HTERT RPE-1 (cell line): ENCODE data around the gene C17orf67.

Experiments used
- in situ Hi-C: fragments of 300-500 bp; cut with MboI; formaldehyde crosslinking; loops from 4 replicates; pipeline ENCODE4 v1.14.3; 2020; ENCODE audit warnings: low sequenced_read_pairs

C17orf67 gene, protein sequence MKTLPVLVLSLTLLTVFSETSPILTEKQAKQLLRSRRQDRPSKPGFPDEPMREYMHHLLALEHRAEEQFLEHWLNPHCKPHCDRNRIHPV

DNA sequence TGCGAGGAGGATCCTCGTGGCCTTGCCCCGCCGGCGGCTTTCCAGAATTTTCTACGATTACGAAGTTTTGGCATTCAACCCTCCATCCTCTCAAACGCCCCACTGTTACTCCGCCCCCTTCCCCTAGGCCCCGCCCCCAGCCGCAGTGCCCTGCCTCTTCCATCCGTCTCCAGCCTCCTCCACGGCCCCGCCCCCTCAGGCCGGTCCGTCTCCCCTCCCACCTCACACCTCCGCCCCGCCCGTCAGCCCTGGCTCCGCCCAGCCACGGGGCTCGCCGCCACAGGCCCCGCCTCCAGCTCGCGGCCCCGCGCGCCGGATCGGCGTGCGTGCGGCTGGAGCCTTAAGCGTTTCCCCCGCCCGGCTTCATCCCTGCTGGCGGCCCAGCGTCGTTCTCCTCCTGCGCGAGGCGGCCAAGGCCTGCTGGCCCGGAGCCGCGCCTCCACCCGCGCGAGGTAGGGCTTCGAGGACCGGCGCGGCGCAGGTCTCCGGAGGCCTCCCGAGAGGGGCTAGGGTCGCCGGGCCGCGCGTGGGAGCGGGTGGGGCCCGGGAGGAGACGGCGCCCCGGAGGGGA, at the start of gene C17orf67, which contains the start of gene DGKE:
TSS of gene C17orf67 (minus strand) at position 112 of the 571 bp plus-strand sequence. CDS start 18,110 bp downstream, outside the sequence.
TSS of gene DGKE (plus strand) at position 343 of the 571 bp plus-strand sequence. CDS start 645 bp downstream, outside the sequence.
- in situ Hi-C loops = no loop called here

DNA sequence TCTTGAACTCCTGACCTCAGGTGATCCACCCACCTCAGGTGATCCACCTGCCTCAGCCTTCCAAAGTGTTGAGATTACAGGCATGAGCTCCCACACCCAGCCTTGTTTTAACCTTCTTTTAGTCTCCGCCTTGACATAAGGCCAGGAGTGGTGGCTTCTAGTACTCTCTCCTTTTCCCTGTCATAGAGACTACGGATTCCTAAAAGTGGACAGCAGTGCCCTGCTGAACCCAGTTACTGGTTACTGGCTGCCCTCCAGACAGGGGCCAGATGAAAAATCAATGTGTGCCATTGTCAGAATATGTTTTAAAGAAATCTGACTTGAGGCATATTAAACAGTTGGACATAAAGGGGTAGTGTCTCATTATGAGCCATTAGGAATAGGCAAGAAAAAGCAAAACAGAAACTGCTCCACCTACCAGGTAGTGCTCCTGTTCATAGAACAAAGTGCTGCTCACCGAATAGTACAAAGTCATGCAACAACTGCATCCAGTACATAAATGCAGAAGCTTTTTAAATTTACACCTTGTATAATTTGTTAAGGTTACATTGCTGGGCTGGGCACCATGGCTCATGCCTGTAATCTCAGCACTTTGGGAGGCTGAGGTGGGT, 48.1 kb upstream of the C17orf67 start:
- in situ Hi-C loops = no loop called here

DNA sequence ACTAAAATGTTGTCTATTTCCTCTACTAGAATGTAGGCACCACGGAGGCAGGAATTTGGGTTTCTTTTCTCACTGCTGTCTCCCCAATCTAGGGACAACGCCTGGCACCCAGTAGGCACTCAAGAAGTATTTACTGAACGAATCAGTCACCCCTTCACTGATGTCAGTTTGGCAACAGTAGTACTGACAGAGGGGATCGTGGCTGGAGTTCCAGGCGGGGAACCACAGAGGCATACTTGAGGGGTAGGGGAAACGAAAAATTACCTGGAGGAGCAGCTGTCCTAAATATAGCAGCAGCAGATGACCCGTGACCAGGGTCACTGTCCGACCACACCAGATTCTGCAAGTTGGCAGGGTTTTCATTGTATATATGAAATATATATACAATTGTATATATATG, 46.9 kb upstream of the C17orf67 start:
- in situ Hi-C loops = no loop called here

DNA sequence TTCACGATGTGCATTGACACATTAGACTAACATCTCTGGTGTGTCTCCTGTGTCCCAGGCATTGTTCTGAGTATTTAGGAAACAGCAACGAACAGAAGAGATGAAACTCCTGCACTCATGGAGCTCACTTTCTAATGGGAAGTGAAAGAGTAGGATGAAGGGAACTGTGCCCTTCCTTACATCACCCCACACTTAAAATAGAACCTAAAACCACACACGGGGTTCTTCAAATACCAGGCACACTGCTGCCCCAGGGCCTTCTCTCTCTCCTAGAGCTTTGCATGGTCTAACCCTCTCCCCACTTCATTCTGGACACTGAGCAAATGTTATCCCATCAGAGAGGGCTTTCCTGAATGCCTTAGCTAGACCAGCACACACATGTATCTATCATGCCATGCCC, 46.4 kb upstream of the C17orf67 start:
- in situ Hi-C loops = no loop called here

DNA sequence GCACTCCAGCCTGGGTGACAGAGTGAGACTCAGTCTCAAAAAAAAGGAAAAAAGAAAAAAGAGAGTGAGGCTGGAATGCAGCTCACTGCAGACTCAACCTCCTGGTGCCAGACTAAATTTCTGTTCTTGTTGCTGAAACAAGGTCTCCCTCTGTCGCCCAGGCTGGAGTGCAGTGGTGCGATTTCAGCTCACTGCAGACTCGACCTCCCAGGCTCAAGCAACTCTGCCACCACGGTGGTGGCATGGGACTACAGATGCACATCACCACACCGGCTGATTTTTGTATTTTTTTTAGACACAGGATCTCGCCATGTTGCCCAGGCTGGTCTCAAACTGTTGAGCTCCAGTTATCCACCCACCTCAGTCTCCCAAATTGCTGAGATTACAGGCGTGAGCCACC, 45.6 kb upstream of the C17orf67 start:
- in situ Hi-C loops = no loop called here

DNA sequence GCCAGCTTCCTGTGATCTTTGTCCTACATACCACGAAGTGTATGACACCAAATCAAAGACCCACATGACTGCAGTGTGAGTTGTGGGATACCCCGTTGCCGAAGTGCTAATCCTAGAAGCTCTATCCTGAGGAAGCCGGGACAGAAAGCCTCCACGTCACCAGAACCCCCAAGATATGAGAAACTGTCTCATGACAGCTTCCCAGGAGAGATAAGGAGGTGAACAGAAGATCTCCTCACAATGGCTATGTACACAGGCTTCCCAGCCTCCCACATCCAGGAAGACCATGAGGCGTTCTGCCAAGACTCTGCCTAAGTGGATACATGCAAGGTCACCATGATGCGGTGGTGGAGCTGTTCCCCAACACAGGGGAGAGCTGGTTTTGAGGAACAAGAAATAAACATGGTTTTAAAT, 43.1 kb upstream of the C17orf67 start:
- in situ Hi-C loops = no loop called here

DNA sequence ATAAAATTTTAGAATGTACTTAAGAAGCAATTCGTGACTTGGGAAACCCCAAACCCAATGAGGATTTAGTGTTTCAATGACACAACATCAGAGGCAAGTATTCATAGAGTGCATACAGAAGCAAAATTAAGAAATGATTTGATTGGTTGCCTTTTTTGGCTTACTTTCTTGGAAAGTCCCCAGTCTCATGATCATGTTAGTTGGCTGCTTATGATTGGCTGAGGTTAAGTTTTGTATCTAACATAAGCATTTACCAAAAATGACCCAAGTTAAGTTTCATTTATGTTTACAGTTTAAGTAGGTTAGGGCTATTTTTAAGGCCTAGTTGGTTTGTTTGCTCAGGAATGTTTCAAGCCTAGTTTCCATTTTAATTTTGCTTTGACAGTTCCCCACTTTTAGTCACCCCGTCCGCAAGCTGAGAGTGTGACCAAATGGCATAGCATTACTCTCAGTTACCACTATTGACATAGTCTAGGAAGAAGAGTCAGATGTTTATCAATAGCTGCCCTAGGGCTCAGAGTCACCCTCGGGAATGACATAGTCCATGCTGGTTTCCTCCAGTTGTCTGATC, 36.4 kb upstream of the C17orf67 start:
- in situ Hi-C loops = no loop called here

DNA sequence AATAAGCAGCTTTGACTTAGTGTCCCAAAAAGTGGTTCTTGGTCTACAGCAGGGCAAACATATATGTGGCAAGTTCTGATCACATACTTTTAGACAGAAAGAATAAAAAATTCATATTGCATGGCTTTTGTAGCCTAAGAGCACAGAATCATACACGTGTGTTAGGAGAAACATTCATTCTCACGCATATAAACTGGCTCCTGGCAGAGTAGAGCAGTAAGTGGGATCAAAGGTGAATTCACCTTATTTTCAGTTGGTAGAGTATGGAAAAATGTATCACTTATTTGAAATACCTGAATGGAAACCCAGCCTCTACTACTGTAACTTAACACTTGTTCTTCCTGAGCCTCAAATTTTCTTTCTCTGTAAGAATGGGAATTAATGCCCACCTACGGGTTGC, 35.0 kb upstream of the C17orf67 start:
- in situ Hi-C loops = no loop called here

DNA sequence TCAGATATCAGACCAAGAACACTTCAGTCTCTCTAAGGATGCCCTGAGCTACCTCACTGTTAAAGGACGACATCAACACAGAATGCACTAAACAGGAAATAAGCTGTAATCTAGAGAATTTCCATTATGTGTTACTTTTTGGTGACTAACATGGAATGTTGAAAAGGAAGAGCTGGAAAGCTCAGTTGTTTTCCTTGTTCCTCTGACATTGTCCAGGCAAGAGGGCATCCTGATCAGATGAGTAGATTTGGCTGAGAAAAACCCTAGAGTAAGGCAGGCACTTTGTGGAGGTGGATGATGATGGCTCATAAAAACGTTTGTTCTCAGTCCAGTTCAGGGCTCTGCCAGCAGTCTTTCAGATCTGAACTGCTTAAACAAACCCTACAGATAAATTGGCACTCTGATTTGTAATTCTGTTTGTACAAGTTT, 34.2 kb upstream of the C17orf67 start:
- in situ Hi-C loops = no loop called here

DNA sequence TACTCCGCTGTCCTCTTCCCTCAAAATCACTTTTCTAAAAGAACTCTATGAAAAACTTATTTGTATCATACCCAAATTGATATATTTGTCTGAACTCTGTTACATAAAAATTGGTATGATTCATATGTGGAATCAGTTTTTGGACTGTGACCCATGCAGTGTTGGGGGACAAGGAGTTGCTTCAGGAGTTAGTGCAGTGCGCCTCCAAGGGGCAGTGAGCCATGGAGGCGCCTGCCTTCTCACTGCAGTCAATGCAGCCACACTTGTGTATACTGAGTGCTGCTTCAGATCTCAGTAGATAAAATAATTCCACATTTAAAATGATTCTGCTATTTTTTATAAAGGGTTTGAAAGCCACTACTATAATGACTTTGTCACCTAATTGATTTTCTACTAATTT, 32.8 kb upstream of the C17orf67 start:
- in situ Hi-C loops = no loop called here

DNA sequence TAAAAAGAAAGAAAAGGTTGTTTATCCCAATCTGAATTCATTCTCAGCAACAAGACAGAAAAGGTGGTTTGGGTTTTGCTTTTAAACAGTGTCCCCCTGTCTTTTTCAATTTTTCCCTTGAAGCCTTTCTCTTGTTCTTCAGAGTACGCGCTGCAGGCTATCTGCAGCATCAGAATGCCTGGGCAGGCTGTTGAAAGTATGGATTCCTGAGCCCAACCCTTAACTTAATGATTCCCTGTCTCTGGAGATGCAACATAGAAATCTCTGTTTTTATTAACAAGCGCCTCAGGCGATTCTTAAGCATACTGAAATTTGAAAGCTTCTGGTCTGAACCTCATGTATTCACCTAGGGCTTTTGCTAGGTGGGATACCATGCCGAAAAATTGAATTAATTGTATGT, 32.4 kb upstream of the C17orf67 start:
- in situ Hi-C loops = no loop called here

DNA sequence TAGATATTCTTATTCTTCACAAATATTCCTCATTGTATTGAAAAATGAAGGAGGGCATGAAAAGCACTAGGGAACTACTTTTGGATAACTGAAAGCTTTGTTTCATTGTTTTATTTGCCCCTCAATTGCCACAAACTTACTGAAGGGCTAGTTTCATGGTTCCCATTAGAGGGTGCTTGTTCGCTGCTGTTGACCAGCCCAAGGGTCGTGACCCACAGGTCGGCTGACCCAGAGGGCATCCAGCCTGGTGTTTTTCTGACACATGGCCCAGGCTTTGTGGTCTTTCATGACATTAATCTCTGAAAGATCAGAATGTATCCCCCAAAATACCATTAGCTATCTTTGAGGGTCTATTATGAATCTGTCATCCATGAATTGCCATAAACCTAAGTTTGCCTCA, 30.3 kb upstream of the C17orf67 start:
- in situ Hi-C loops = no loop called here

DNA sequence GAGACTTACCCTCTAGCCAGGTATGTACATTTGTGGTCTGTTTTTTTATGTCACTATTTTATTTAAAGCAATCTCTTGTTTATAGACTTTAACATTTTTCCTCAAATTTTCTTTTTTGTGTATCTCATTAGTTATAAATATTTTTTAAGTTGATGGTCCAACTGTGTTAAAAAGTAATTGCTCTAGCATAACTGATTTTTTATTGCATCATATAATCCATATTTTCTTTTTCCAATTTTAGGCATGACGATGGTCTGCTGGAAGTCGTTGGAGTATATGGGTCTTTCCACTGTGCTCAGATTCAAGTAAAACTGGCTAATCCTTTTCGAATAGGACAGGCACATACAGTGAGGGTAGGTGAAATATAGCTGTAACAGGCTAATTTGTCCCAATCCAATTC, 28.2 kb upstream of the C17orf67 start:
- in situ Hi-C loops = no loop called here

DNA sequence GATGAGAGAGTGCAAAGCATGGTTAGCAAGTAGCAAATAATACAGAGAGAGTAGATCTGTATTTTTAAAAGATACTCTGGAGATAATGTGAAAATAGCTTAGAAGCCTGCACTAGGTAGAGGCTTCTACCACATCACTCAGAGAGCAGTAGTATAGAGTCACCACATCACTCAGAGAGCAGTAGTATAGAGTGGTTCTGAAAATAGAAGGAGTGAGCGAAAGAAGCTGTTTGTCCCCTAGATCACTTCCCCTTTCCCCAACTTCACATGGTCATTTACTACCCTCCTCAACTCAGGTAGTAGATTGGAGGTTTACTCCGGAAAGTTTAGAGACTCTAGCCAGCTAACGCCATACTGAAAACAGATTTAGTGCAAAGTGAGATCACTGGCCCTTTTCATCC, 17.3 kb upstream of the C17orf67 start:
- in situ Hi-C loops = no loop called here

DNA sequence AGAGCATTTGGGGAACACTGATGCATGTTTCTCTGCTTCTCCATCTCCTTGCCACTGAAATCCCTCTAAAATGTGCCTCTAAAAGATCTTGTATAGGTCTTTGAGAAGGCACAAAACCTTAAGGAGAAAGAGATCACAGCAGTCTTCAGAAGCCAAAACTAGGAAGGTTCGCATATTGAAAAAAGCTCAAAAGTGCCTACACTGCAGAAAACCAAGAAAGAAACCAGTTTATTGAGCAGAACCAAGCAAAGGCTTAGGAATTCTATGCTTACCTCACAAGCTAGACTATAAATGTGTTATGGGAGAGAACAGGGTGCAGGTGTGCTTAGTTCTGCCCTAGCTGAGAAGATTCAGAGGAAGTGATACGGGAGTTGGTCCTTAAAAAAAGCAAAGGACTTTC, 16.9 kb upstream of the C17orf67 start:
- in situ Hi-C loops = no loop called here

DNA sequence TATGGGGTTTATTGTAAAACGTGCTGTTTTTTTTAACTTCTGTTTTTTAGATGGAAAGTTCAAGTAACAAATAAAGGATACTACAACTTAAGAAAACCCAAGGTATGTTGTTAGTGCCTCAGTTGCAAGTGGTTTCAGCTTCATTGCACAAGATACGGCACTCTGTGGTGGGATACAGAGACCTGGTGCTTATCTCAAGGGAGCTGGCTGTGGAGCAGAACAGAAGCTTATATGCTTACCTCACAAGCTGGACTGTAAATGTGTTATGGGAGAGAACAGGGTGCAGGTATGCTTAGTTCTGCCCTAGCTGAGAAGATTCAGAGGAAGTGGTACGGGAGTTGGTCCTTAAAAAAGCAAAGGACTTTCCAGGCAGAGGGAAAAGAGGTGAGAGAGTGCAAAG, 15.4 kb upstream of the C17orf67 start:
- in situ Hi-C loops = no loop called here

DNA sequence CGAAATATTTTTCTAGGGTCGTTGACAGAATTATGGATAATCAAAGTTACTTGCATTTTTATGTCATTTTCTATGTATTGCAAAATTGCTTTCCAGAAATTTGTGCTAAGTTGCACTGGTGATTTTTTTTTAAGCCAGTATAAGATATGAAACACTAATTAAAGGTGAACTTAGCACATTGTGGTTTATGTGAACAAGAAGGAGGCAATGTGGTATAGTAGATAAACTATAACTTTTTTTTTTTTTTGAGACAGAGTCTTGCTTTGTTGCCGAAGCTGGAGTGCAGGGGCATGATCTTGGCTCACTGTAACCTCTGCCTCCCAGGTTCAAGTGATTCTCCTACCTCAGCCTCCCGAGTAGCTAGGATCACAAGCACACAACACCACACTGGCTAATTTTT, 13.4 kb upstream of the C17orf67 start:
- in situ Hi-C loops = no loop called here

DNA sequence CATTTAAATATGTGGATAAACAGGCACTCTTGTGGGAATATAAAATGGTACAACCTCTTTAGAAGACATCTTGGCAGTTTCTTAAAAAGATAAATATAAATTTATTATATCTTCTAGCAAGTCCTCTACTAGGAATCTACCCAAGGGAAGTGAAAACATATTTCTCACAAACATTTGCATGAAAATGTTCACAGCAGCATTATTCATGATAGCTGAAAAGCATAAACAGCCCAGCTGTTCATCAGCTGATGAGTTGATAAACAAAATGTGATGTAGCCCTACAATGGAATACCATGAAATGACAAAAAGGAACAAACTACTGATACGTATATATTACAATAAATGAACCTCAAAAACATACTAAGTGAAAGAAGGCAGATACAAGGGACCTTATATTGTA, 12.2 kb upstream of the C17orf67 start:
- in situ Hi-C loops = no loop called here

DNA sequence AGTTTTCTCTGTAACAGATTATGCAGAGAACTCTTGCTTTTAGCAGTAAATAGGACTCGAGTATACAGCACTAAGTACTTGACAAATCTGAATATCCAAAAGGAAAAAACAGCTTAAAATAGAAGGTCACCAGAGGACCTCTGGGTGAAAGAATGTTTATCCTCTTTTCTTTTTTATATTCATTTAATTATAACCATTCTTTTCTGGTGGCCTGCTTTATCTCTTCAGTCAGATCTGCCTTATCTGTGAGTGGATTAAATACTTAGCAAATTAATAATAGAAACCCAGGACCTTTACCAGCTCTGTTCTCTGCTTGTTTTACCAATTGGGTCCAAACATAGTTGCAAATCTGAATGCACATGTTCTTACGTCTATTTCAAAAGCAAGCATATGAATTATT, 8.9 kb upstream of the C17orf67 start:
- in situ Hi-C loops = no loop called here

DNA sequence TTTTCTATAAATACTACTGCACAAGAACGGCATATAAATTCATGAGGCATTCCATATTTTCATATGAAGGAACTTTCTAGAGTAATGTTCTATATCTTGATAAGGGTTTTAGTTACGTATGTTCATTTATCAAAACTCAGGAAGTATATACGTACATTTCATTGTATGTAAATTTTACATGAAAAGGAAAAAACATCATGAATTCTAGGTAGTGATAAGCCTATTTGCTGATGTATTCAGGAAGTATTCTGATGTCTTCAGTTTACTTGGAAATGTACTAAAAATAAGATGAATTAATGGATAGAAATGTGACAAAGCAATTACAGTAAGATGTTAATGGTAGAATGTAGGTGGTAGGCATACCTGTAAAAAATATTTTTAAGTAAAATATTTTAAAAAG, 5.0 kb upstream of the C17orf67 start:
- in situ Hi-C loops = no loop called here

DNA sequence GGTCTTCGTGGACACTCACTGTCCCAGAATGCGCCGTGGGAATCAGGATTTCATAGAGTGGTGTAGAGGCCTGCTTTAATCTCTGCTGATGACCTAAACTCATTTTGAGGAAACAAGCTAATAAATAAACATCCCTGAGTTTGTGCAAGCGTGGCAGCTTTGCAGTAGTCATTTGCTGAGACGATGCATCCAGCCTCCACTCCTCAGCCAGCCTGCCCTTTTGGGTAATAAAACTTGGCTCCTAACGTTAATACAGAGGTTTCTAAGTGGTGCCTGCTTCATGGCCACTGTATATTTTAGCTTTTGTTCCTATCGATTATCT, 1.5 kb upstream of the C17orf67 start:
- in situ Hi-C loops = no loop called here

DNA sequence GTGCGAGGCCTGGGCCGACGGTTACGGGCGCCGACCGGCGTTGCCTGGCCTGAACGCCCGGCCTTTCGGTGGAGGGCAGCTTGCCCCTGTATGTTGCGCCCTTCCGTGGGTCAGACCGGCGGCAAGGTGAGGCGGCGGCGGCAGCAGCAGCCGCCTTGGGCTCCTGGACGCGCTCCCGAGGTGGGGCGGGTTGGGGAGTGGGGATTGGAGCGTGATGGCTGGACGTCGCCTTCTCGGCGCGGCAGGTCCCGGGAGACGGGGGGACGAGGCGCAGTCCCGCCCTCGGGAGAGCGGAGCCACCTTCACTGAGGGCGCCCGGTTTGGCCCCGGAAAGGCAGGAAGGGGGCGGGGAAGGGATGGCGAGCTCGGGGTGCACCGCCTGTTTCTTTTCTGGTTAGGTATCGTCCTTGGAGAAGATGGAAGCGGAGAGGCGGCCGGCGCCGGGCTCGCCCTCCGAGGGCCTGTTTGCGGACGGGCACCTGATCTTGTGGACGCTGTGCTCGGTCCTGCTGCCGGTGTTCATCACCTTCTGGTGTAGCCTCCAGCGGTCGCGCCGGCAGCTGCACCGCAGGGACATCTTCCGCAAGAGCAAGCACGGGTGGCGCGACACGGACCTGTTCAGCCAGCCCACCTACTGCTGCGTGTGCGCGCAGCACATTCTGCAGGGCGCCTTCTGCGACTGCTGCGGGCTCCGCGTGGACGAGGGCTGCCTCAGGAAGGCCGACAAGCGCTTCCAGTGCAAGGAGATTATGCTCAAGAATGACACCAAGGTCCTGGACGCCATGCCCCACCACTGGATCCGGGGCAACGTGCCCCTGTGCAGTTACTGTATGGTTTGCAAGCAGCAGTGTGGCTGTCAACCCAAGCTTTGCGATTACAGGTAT, 902 bp upstream of the C17orf67 start:
- in situ Hi-C loops = no loop called here
